ENCODE results near the gene ANKRD42.

ANKRD42 gene

DNA sequence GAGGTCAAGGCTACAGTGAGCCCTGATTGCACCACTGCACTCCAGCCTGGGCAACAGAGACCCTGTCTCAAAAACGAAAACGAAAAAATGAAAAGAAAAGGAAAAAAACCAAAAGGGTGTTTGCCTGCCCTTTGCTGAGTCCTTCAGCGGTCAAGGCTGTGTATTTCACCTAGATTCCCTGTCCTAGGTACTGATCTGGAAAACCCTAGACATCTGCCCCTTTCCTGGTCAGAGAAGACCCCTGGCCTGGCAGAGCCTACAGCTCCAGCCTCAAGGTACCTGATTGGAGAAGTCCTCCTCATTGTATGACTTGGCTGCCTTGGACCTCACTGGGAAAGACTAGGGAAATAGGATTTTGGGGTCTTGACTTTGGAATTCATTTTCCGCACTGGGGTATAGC lies 100.7 kb downstream of the ANKRD42 start:
- DNase-seq = no peak

All from NCI-H510A (cell line).